HepG2 (cell line): ENCODE measurements around the gene JUND. TPM values are rescaled to one million over a fixed set of nuclear protein-coding genes. Genes with fewer than 3 reads are reported as not detected.

ENCODE experiments used
- ATAC-seq: fragments of 200-7000 bp; cut with Tn5 transposase; 3 replicates; pipeline ENCODE4 v1.9.1; 2020; ENCODE audit warnings: mild to moderate bottlenecking, moderate library complexity
- BruUV-seq: library from RNA; stranded (reverse); fragments of 400-500 nt; replicated peaks from 2 replicates; lab custom pipeline; 2021; lab: Mats Ljungman, UMichigan
- CTCF ChIA-PET: fragments of 300-600 bp; formaldehyde crosslinking; extraction: SDS; loops from one replicate; lab custom pipeline; 2021; ENCODE audit warnings: low total read pairs, inconsistent platforms, low intra/inter-chr PET ratio; lab: Yijun Ruan, JAX
- POLR2A ChIA-PET: fragments of 350-600 bp; sonication (Branson Sonifier 250); formaldehyde crosslinking; loops from one replicate; lab custom pipeline; 2020; ENCODE audit warnings: antibody characterized with exemption, inconsistent platforms; lab: Yijun Ruan, JAX
- DNase-seq: peaks from one replicate; pipeline ENCODE4 v3.0.0-alpha.2; 2015; ENCODE audit warnings: low spot score
- FAIRE-seq: peaks from 3 replicates; lab custom pipeline; 2011; peaks lifted over from hg19 to GRCh38; lab: Jason Lieb, UNC
- H2AFZ ChIP-seq: one replicate; pipeline ENCODE4 v1.6.1; 2011; ENCODE audit warnings: low read length, inconsistent platforms
- H3K27ac ChIP-seq: fragments of 300-600 bp; 3 replicates; pipeline ENCODE4 v1.8.0; 2011; ENCODE audit warnings: mixed run types, mild to moderate bottlenecking, mixed read lengths, low read length, inconsistent platforms; ENCODE audit not compliant: insufficient read depth; ENCODE audit errors: extremely low read length
- H3K27me3 ChIP-seq, 2 experiments: fragments of 200-600 bp in 1 of 2; 2 replicates in 1 of 2; 3 replicates in 1 of 2; pipeline versions ENCODE4 v1.6.0 to v1.8.0; 2011; ENCODE audit warnings: low read length in 2 of 2, mild to moderate bottlenecking in 2 of 2, moderate library complexity in 2 of 2, inconsistent platforms in 1 of 2; ENCODE audit not compliant: insufficient read depth in 2 of 2, control insufficient read depth in 1 of 2
- H3K36me3 ChIP-seq, 2 experiments: fragments of 200-600 bp in 1 of 2; replicated peaks in 1 of 2; 2 replicates in 1 of 2; 3 replicates in 1 of 2; pipeline versions ENCODE4 v1.5.1 to v1.8.0; 2011; ENCODE audit warnings: low read length in 2 of 2, inconsistent platforms in 1 of 2; ENCODE audit not compliant: insufficient read depth in 2 of 2, control insufficient read depth in 1 of 2
- H3K4me1 ChIP-seq: 2 replicates; pipeline ENCODE4 v1.5.1; 2012; ENCODE audit warnings: low read length, inconsistent platforms; ENCODE audit not compliant: insufficient read depth
- H3K4me2 ChIP-seq: 2 replicates; pipeline ENCODE4 v1.6.0; 2011; ENCODE audit warnings: low read depth, low read length, inconsistent platforms
- H3K4me3 ChIP-seq, 3 experiments: fragments of 200-600 bp in 1 of 3; sonication (generic), shearing (Covaris generic) in 1 of 3; replicated peaks in 1 of 3; 2 replicates each; pipeline ENCODE4 v1.5.1; 2011 to 2016; ENCODE audit warnings: low read length in 3 of 3, inconsistent platforms in 2 of 3, low read depth in 2 of 3, mild to moderate bottlenecking in 2 of 3, control low read depth in 1 of 3, mixed read lengths in 1 of 3; ENCODE audit not compliant: insufficient read depth in 1 of 3
- H3K79me2 ChIP-seq: one replicate; pipeline ENCODE4 v1.6.1; 2011; ENCODE audit warnings: low read length, inconsistent platforms; ENCODE audit not compliant: insufficient read depth
- H3K9ac ChIP-seq: 2 replicates; pipeline ENCODE4 v1.6.0; 2011; ENCODE audit warnings: mild to moderate bottlenecking, low read depth, low read length, inconsistent platforms; ENCODE audit not compliant: insufficient read depth
- H3K9me3 ChIP-seq: 2 replicates; pipeline ENCODE4 v1.5.1; 2012; ENCODE audit warnings: mild to moderate bottlenecking, low read length
- H4K20me1 ChIP-seq: 2 replicates; pipeline ENCODE4 v1.6.0; 2011; ENCODE audit warnings: inconsistent platforms, mild to moderate bottlenecking, low read length, moderate library complexity; ENCODE audit not compliant: insufficient read depth
- EZH2 ChIP-seq: conservative IDR thresholded peaks from 2 replicates; pipeline ENCODE4 v1.6.1; 2012; ENCODE audit warnings: mild to moderate bottlenecking, low read depth, low read length, moderate library complexity
- GFI1 ChIP-seq: sonication (generic); formaldehyde crosslinking; IDR thresholded peaks from 2 replicates; pipeline ENCODE4 v1.5.0; 2020; ENCODE audit warnings: missing genetic modification reagents, mild to moderate bottlenecking, borderline replicate concordance
- HOXA9 ChIP-seq: sonication (generic); formaldehyde crosslinking; IDR thresholded peaks from 2 replicates; pipeline ENCODE4 v1.8.1; 2022; ENCODE audit warnings: missing genetic modification reagents, mild to moderate bottlenecking, moderate library complexity, borderline replicate concordance
- HOXD1 ChIP-seq: sonication (generic); formaldehyde crosslinking; IDR thresholded peaks from 2 replicates; pipeline ENCODE4 v1.5.0; 2020; ENCODE audit warnings: missing genetic modification reagents
- ISL2 ChIP-seq: sonication (generic); formaldehyde crosslinking; IDR thresholded peaks from 2 replicates; pipeline ENCODE4 v1.5.0; 2020; ENCODE audit warnings: missing genetic modification reagents
- PHF21A ChIP-seq: sonication (generic); formaldehyde crosslinking; IDR thresholded peaks from 2 replicates; pipeline ENCODE4 v1.5.0; 2020; ENCODE audit warnings: mild to moderate bottlenecking, missing genetic modification reagents
- ZNF430 ChIP-seq: sonication (generic); formaldehyde crosslinking; IDR thresholded peaks from 2 replicates; pipeline ENCODE4 v1.9.0; 2021; ENCODE audit warnings: mild to moderate bottlenecking, missing genetic modification reagents
- ZNF460 ChIP-seq: sonication (generic); formaldehyde crosslinking; IDR thresholded peaks from 2 replicates; pipeline ENCODE4 v1.5.1; 2020; ENCODE audit warnings: missing genetic modification reagents, mild to moderate bottlenecking, borderline replicate concordance
- ZNF687 ChIP-seq: sonication (generic); formaldehyde crosslinking; IDR thresholded peaks from 2 replicates; pipeline ENCODE4 v1.5.1; 2020; ENCODE audit warnings: mild to moderate bottlenecking, missing genetic modification reagents, moderate library complexity
- WGBS: methylation state at CpG from one replicate; pipeline ENCODE4 v1.1.6; 2017; ENCODE audit warnings: low lambda C conversion rate; 5-methylcytosine and 5-hydroxymethylcytosine counted together
- in situ Hi-C: cut with HindIII; loops from 2 replicates; pipeline ENCODE4 v1.10.0; 2017; ENCODE audit warnings: low pct_unique_long_range_greater_than_20kb; ENCODE audit not compliant: extremely low pct_ligation_motif_present
- intact Hi-C: fragments of 100-400 bp; cut with micrococcal nuclease; formaldehyde crosslinking; loops from one replicate; pipeline ENCODE4 v1.10.0; 2022; ENCODE audit not compliant: unreplicated experiment
- polyA plus RNA-seq, 8 experiments: library from polyadenylated mRNA; depleted of rRNA in 3 of 8; stranded (reverse) in 7 of 8; unstranded in 1 of 8; fragments of >200 nt; fragmentation: Illumina TruSeq in 4 of 8; extraction: Trizol in 4 of 8; gene quantifications; 2 replicates each; pipeline versions ENCODE4 v1.2.1 to v1.2.3, GENCODE V29; 2011 to 2016; ENCODE audit warnings: low read depth in 4 of 8, missing spikeins in 1 of 8, mixed read lengths in 1 of 8; ENCODE audit not compliant: insufficient read depth in 1 of 8
- total RNA-seq, 5 experiments: library from RNA; depleted of rRNA; stranded (reverse); fragments of >200 nt; fragmentation: Illumina TruSeq; extraction: Trizol; gene quantifications; 2 replicates each; pipeline ENCODE4 v1.2.3, GENCODE V29; 2016; ENCODE audit warnings: low read depth in 1 of 5
- TF ChIP-seq, protein P1 (sequence below): sonication (generic); formaldehyde crosslinking; IDR thresholded peaks from 2 replicates; pipeline ENCODE4 v1.9.0; 2022; ENCODE audit warnings: low read depth, missing genetic modification reagents
- TF ChIP-seq, protein P2 (sequence below): sonication (generic); formaldehyde crosslinking; IDR thresholded peaks from 2 replicates; pipeline ENCODE4 v1.8.0; 2022; ENCODE audit warnings: mild to moderate bottlenecking, missing genetic modification reagents, moderate library complexity
- TF ChIP-seq, protein P3 (sequence below): sonication (generic); formaldehyde crosslinking; IDR thresholded peaks from 2 replicates; pipeline ENCODE4 v1.4.0; 2020; ENCODE audit warnings: missing genetic modification reagents

Gene JUND
- total and polyA plus RNA-seq, 2 of the 13 experiments (the other 11 are each of a cell fraction or from before 2014, with no cell fraction given), result 41.2 to 59.8 TPM

- peak; percentile 47 for ATAC-seq
- Histone ChIP-seq H2AFZ (peak overlapping the region; percentile 6), H3K27me3 (no peaks in the 10 kb centered on the region), H3K36me3 (no peaks in the 10 kb centered on the region), H3K79me2 (no peaks in the 10 kb centered on the region), H3K4me1 (peaks cover 73% of the 10 kb centered on the region), H3K4me3 (peak overlapping the region; percentile 9 to 59 (median 29)), H3K9ac (peak overlapping the region; percentile 53), H3K9me3 (no peaks in the 10 kb centered on the region), H3K4me2 (peak overlapping the region; percentile 82), H3K27ac (peak overlapping the region; percentile 69), H4K20me1 (no peaks in the 10 kb centered on the region)
- CTCF ChIA-PET, result interaction anchor here (1.3 to 1.5 kb wide), 3 partner anchors 21 to 51 kb away, joined by 4 to 7 read pairs (median 7); no protein-coding TSS in a partner anchor
- FAIRE-seq, result no peak
- intact Hi-C loops, result no loop called here
- TF ChIP-seq ZNF460 (CRISPR knock-in tag) (peak; percentile 80), HOXA9 (CRISPR knock-in tag) (no peak), HOXD1 (CRISPR knock-in tag) (0 out of 2 replicates have a peak, but pooled peaks have one; percentile 28), GFI1 (CRISPR knock-in tag) (peak; percentile 16; the same call in 1 of the 2 replicates), ISL2 (0 out of 2 replicates have a peak, but pooled peaks have one; percentile 35), ZNF687 (peak; percentile 40), EZH2 (no peak), PHF21A (CRISPR knock-in tag) (peak; percentile 11; the same call in 1 of the 2 replicates), ZNF430 (CRISPR knock-in tag) (no peak)
- TF ChIP-seq, protein P1, sequence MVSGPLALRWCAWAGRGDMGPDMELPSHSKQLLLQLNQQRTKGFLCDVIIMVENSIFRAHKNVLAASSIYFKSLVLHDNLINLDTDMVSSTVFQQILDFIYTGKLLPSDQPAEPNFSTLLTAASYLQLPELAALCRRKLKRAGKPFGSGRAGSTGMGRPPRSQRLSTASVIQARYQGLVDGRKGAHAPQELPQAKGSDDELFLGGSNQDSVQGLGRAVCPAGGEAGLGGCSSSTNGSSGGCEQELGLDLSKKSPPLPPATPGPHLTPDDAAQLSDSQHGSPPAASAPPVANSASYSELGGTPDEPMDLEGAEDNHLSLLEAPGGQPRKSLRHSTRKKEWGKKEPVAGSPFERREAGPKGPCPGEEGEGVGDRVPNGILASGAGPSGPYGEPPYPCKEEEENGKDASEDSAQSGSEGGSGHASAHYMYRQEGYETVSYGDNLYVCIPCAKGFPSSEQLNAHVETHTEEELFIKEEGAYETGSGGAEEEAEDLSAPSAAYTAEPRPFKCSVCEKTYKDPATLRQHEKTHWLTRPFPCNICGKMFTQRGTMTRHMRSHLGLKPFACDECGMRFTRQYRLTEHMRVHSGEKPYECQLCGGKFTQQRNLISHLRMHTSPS (CRISPR knock-in tag), result no peak
- TF ChIP-seq, protein P2, sequence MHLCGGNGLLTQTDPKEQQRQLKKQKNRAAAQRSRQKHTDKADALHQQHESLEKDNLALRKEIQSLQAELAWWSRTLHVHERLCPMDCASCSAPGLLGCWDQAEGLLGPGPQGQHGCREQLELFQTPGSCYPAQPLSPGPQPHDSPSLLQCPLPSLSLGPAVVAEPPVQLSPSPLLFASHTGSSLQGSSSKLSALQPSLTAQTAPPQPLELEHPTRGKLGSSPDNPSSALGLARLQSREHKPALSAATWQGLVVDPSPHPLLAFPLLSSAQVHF (CRISPR knock-in tag), result no peak
- TF ChIP-seq, protein P3, sequence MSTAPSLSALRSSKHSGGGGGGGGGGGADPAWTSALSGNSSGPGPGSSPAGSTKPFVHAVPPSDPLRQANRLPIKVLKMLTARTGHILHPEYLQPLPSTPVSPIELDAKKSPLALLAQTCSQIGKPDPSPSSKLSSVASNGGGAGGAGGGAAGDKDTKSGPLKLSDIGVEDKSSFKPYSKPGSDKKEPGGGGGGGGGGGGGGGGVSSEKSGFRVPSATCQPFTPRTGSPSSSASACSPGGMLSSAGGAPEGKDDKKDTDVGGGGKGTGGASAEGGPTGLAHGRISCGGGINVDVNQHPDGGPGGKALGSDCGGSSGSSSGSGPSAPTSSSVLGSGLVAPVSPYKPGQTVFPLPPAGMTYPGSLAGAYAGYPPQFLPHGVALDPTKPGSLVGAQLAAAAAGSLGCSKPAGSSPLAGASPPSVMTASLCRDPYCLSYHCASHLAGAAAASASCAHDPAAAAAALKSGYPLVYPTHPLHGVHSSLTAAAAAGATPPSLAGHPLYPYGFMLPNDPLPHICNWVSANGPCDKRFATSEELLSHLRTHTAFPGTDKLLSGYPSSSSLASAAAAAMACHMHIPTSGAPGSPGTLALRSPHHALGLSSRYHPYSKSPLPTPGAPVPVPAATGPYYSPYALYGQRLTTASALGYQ (CRISPR knock-in tag), result no peak
- peak; percentile 56 for DNase-seq
- TSS peak; percentile 91 for BruUV-seq
- POLR2A ChIA-PET, result interaction anchor here (0.7 to 6.5 kb wide), 19 partner anchors 9 to 220 kb away, joined by 3 to 110 read pairs (median 5); partner anchors contain the start of genes GDF15, IQCN, JUND and PGPEP1
- WGBS, result 14% methylated on average over 6 of the region's 6 CpGs
- in situ Hi-C loops, result no loop called here
These were observed 47.6 kb upstream of the JUND start for GRCh38 chr19:18329035-18329376.
